Measurements from ENCODE around the gene KRIT1.
"Not testable (repeated sequence)": the region's sequence is repeated elsewhere in the genome, so short reads cannot be mapped to it uniquely, and the experiment has no call there.

The KRIT1 gene

DNA sequence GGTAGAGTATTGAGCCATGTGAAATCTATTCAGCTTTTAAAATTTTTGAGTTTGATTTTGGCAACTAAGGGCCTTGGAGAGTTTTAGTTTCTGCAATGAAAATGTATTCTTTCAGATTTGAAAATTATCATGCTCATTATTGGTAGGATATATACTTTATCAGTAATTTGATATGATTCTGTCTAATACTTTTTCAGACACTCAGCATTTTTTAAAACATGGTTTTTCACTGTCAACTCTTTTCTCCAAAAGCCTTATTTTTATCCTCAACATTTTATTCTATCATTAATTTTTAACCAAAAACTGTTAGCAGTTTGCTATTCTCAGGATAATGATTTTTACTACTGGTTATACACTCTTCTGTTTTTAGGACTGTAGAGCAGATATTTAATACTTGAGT is 4.9 kb upstream of the KRIT1 start:
- in situ Hi-C loops (cut with MboI; ENCODE audit: low sequenced_read_pairs) = no loop called here

DNA sequence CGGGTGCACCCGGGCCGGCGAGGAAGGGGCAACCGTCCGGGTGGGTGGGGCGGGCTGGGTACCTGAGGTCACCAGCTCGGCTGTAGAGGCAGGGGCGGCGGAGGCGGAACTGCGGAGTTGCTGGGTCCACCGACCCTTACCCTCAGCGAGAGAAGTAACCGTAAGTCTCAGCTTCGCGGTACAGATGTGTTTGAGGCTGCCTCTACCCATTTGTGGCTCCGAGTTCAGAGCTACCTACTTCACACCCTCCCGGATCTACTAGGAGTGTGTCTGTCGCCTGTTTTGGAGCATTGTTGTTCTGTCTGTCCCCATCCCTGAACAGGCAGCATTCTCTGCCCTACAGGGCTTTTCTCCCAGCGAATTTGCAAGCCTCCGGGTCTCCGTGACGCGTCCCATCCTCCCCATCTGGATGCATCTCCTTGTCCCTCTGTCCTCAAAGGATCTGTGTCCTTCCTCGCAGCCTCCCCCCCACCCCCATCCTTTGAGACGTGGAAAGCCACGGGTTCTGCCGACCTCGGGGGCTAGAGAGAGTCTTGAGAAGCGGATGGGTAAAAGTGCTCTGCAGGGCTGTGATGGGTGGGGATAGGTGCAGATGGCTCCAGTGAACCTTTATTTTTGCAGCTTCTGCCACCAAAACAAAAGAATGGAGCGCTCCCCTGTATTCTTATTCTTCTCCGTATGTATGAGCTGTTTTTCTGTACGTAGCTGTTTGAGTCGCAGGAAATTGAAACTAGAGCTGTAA is 817 bp upstream of the KRIT1 start:
- in situ Hi-C loops (cut with MboI; ENCODE audit: low sequenced_read_pairs) = no loop called here

DNA sequence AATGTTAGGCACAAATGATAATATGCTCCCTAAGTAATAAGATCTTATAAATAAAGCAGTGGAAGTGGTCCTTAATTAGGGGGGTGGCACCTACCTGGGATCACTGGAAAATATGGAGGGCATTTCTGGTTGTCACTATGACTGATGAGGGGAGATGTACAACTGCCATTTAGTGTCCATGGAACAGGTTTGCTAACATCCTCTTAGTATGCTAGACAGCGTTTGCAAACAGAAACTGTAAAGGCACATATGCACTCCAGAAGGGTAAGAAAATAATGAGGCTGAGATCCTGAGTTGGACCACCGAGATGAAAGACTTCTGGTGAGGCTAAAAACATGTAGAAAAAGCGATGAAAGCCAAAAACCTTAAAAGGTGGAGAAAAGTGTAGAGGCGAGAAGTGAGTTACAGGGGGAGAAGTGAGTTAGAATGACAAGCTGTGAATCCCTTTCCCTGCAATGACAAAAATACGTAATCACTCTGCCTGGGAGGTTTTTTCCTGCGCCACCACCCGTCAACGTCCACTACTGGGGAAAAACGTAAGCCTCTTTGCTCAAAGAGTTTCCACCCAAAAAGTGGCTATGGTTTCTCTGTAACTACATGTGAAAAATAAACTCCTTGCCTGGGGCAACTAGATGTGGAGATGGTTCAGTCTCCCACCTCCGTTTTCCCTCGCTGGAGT is 767 bp downstream of the KRIT1 start:
- in situ Hi-C loops (cut with MboI; ENCODE audit: low sequenced_read_pairs) = no loop called here

DNA sequence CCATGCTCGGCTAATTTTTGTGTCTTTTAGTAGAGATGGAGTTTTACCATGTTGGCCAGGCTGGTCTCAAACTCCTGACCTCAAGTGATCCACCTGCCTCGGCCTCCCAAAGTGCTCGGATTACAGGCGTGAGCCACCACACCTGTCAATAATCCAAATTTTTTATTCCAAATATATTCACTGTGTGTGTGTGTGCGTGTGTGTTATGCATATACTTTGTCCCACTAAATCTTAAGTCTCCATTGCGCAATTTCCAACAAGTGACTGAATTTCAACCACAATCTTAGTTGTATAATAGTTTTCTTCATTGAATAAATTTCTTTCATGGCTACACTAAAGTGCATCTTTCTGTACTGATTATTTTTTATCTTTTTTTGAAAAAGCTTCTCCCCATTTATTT is 2.7 kb downstream of the KRIT1 start:
- in situ Hi-C loops (cut with MboI; ENCODE audit: low sequenced_read_pairs) = no loop called here

DNA sequence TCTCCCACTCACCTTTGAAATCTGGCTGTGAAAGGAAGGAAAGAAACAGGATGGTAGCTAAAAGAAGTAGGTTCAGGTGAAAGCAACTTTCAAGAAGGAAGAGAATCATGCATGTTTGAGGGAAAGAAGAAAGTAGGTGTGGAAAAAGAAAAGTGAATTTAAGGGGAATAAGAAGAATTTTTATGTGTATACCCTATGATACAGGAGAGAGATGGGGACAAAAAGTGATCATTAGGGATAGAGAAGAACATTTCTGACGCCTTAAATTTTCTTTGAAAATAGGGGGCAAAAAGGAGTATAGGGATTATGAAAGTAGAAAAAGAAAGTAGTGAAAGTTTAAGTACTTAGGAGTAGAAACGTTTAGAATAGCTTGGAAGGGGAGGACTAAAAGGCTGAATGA is 15.2 kb downstream of the KRIT1 start:
- in situ Hi-C loops (cut with MboI; ENCODE audit: low sequenced_read_pairs) = no loop called here

DNA sequence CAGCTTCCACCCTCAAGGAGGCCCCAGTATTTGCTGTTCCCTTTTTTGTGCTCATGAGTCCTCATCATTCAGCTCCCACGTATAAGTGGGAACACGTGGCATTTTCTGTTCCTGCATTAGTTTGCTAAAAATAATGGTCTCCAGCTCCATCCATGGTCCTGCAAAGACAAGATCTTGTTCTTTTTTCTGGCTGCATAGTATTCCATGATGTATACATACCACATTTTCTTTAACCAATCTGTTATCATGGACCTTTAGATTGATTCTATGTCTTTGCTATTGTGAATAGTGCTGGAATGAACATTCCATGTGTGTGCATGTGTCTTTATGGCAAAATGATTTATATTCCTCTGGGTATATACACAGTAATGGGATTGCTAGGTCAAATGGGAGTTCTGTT is 17.0 kb downstream of the KRIT1 start:
- in situ Hi-C loops (cut with MboI; ENCODE audit: low sequenced_read_pairs) = no loop called here

DNA sequence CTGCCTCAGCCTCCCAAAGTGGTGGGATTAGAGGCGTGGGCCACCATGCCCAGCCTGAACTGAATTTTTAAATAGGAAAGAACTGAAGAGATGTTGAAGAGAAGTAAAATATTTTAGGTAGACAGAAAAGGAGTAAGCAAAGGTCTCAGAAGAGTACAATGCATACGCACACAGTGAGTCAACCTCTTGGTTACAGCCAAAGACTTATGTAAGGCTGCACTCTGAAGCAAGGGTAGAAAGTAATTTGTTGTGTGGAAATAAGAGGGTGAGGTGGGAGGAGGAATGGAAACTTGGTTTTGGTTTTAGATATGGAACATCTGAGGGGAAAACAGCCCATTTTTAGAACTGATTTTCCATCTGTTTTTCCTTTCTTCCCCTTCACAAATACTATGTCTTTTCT is 17.6 kb downstream of the KRIT1 start:
- in situ Hi-C loops (cut with MboI; ENCODE audit: low sequenced_read_pairs) = no loop called here

DNA sequence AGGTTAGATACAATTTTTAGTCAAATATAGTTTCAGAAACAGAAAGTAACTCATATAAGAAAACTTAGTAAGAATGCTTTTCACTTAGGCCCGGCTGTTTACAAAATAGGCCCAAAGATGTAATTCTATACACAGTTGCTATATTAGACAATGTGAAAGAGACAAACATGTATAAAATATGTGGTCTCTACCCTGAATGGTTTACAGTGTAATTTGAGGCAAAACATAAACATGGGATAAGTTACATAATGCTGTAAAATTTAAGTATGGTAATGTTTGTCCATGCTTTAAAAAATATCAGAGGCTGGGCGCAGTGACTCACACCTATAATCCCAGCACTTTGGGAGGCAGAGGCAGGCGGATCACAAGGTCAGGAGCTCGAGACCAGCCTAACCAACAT is 18.7 kb downstream of the KRIT1 start:
- in situ Hi-C loops (cut with MboI; ENCODE audit: low sequenced_read_pairs) = no loop called here

DNA sequence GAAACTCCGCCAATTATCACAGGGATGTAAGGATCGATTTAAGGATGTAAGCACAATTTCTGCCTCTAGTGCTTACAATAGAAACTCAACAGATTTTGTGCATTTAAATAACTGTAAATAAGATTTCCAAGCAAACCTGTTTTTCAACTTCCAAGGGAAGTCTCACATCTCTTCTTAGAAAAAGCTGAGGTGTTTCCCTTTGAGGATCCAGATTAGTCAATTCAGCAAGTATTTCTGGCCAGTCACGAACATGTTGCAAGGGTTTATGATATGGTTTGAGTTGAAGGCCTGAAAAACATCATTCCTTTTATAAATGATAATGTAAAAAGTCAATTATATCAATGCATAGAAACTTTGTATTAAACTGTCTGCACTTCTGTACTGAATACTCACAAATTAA is 23.9 kb downstream of the KRIT1 start:
- in situ Hi-C loops (cut with MboI; ENCODE audit: low sequenced_read_pairs) = no loop called here

DNA sequence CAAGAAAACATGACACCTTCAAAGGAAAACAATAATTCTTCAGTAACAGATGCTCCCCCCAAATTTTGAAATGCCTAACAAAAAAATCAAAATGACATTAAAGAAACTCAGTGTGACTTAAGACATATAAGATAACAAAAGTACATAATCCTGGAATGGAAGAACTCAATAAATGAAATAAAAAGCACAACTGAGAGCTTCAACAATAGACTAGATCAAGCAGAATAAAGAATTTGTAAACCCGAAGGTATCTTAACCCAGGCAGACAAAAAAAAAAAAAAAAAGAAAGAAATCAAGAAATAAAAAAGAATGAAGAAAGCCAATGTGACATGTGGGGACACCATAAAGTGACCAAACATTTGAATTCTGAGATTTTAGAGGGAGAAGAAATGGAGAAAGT is 39.0 kb downstream of the KRIT1 start:
- in situ Hi-C loops (cut with MboI; ENCODE audit: low sequenced_read_pairs) = no loop called here

DNA sequence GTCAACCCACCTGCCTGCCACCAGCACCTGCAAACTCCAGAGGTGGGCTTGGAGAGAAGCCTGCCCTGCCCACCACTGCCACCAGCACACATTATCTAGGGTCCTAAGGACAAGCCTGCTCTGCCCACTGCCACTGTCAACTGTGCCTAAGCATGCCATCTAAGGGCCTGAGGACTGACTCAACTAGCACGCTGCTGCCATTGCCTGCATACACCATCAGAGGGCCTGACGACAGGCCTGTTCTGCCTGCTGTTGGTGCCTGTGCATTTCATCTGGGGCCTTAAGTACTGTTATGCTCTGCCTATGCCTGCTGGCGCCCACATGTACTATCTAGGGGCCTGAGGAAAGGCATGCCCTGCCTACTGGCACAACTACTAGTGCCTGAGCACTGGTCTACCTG is 39.7 kb downstream of the KRIT1 start:
- in situ Hi-C loops (cut with MboI; ENCODE audit: low sequenced_read_pairs) = no loop called here

DNA sequence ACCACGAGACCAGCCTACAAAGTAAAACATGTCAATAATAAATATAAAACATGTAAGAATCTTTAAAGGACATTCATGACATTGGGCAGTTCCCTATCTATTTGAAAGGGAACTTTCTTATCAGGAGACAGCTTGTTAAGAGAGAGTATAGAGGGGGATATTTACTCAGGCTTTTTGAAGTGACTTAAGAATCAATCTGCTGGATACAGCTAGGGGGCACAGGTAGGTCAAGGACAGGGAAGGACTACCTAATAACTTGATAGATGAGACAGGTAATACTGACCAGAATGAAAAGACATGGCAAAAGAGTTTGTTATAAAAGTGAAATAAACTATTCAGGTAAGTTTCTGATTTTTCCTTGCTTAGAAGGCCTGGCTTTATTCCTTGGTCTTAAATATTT is 44.9 kb downstream of the KRIT1 start:
- in situ Hi-C loops (cut with MboI; ENCODE audit: low sequenced_read_pairs) = no loop called here

DNA sequence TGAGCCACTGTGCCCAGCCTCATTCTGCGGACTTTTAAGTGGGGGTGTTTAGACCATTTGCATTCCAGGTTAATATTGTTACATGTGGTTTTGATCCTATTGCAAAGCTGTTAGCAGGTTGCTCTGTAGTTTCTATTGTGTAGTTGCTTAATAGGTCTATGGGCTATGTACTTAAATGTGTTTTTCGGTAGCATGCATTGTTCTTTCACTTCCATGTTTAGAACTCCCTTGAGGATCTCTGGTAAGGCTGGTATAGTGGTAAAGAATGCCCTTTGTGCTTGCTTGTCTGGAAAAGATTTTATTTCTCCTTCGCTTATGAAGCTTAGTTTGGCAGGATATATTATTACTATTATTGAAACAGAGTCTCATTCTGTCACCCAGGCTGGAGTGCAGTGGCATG is 53.4 kb downstream of the KRIT1 start:
- in situ Hi-C loops (cut with MboI; ENCODE audit: low sequenced_read_pairs) = no loop called here

DNA sequence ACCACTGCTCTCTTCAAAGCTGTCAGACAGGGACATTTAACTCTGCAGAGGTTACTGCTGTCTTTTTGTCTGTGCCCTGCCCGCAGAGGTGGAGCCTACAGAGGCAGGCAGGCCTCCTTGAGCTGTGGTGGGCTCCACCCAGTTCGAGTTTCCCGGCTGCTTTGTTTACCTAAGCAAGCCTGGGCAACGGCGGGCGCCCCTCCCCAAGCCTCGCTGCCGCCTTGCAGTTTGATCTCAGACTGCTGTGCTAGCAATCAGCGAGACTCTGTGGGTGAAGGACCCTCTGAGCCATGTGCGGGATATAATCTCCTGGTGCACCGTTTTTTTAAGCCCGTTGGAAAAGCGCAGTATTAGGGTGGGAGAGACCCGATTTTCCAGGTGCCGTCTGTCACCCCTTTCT is 56.5 kb downstream of the KRIT1 start:
- in situ Hi-C loops (cut with MboI; ENCODE audit: low sequenced_read_pairs) = not testable (repeated sequence)

DNA sequence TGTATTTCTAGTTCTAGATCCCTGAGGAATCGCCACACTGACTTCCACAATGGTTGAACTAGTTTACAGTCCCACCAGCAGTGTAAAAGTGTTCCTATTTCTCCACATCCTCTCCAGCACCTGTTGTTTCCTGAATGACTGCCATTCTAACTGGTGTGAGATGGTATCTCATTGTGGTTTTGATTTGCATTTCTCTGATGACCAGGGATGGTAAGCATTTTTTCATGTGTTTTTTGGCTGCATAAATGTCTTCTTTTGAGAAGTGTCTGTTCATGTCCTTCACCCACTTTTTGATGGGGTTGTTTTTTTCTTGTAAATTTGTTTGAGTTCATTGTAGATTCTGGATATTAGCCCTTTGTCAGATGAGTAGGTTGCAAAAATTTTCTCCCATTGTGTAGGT is 61.4 kb downstream of the KRIT1 start:
- in situ Hi-C loops (cut with MboI; ENCODE audit: low sequenced_read_pairs) = not testable (repeated sequence)

DNA sequence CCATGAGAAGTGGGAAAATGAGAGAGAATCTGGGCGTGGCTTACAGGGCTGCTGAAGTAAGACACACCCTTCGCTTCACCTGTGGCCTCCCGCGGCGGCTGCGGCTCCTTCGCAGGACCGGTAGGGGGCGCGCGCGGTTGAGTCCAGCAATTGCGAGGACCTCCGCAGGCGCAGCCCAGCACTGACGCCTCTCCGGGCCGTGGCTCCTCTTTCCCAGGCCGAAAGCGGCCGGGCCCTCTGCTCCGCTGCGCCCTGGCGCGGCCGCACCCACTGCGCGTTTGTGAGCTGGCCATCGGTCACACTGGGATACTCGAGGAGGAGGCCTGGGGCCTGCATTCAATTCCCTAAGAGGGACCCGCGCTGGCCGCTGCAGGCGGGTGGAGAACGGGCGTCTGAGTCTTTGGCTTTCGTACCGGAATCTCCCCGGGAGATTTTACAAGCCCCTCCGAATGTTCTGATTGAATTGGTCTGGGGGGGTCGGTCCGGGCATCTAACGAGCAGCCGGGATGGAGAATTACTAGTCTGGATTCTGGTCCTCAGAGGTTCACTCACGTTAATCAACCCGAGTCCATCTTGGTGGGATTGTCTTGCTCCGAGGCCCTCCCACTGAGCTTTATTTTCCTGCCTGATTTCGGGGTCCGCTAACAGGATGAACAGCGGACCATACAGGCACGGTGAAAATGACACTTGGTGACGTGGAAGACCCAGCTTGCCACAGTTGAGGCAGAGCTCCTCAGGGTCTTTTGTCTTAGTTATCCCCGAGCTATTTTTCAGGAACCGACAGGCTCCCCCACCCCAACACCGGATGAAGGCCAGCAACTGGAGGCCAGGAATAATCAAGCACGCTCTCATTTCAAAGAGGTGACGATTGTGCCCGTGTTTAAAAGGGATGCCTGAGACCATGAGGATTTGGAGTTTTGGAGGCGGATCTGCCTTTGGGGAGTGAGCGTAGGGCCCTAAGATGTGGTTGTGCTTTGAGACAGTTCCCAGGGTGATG is 66.5 kb downstream of the KRIT1 start, which contains the start of gene LRRD1:
TSS of gene LRRD1 (minus strand) at position 215 of the 997 bp plus-strand sequence. CDS start 13,940 bp downstream, outside the sequence.
- in situ Hi-C loops (cut with MboI; ENCODE audit: low sequenced_read_pairs) = no loop called here

DNA sequence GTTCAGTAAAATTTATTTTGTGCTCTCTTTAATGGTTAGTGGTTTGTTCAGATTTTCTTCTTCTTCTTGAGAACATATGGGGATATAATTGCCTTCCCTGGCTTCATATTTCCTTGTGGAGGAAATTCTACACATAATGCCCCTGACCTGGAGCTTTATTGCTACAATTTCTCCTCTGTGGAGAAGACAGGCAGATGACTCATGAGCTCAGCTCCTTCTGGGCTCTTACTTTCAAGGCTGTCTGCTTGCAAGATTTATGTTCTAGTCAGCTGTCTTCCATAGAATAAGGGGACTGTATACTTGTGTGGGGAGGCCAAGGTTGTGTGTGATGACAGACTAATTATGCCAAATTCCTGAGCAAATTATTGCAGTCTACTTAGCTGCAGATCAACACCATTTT is 68.4 kb downstream of the KRIT1 start:
- in situ Hi-C loops (cut with MboI; ENCODE audit: low sequenced_read_pairs) = no loop called here

DNA sequence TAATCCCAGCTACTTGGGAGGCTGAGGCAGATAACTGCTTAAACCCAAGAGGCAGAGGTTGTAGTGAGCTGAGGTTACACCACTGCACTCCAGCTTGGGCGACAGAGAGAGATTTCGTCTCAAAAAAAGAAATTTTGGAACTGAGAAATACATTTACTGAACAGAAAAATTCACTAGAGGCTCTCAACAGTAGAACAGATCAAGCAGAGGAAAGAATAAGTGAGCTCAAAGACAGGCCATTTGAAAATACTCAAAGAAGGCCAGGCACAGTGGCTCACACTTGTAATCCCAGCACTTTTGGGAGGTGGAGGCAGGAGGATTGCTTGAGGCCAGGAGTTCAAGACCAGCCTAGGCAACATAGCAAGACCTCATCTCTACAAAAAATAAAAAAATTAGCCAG is 76.2 kb downstream of the KRIT1 start:
- in situ Hi-C loops (cut with MboI; ENCODE audit: low sequenced_read_pairs) = not testable (repeated sequence)

DNA sequence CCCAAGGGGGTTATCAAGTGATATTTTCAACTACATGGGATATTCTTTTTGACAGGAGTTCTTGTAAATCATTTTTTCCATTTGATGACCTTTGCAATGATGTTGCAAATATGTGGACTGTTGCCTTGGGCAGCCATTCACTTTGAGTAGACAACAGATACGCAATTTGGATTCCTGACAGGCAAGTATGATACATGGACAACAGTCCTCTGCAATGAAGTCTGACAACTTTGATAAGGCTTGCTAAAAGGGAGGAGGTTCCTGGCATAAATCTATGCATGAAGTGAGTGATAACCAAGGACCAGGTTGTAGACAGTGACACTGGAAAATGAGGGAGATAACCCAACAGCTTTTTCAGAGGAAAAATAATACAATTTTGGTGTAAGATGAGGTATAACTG is 84.4 kb downstream of the KRIT1 start:
- in situ Hi-C loops (cut with MboI; ENCODE audit: low sequenced_read_pairs) = no loop called here

DNA sequence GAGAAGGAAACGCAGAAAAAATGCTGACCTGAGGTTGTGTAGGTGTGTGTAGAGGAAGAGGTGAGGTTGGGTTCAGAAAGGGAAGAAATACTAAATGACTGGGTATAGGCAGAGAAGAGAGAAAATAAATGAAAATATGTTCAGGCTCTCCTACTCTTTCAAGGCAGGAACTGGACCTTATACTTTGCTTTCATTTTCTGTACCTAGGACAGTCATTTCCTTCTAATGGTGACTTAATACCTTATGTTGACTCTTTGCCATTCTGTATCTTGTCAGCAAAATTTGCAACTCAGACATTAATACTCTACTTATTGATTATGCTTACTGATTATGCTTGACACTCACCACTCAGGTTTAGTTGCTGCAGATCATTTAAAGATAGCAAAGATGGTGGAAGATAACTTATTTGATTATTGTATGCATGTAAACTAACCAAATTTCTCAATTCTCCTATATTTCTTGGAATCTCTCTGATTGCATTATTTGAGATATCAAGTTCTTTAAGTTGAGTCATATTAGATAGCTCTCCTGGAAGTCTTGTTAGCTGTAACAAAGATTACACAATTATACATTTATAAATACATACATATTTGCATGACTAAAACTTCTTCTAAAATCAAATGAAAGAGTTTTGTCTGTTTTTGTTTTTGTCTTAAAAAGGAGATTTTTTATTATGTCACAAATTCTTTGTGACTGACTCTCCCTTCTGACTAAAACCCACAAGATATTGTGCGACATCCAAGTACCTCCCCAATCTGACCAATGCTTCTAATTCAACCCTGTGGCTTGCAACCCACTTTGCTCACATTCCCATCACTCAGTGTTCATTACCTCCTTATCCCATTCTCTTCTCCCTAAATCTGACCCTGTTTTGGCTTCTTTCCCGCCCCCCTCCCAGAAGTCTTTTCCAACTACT is 86.8 kb downstream of the KRIT1 start:
- in situ Hi-C loops (cut with MboI; ENCODE audit: low sequenced_read_pairs) = no loop called here
